Ovary (tissue), 9 donors: Measurements from ENCODE around the gene CACFD1. TPM values are rescaled to one million over a fixed set of nuclear protein-coding genes. Genes with fewer than 3 reads are reported as not detected.

Experiments used
- DNase-seq, 5 donors: peaks; one replicate each; pipeline ENCODE4 v3.0.0-alpha.2; 2019 to 2020
- H3K27ac ChIP-seq, 2 donors: fragments of 200-600 bp; one replicate each; pipeline versions ENCODE4 v1.5.1 to v1.8.0; 2019 to 2022
- H3K27me3 ChIP-seq: fragments of 200-600 bp; one replicate; pipeline ENCODE4 v1.8.0; 2022
- H3K36me3 ChIP-seq: fragments of 200-600 bp; sonication (generic); one replicate; pipeline ENCODE4 v1.5.1; 2019
- H3K4me1 ChIP-seq: one replicate; pipeline ENCODE4 v1.8.1; 2013; ENCODE audit warnings: mild to moderate bottlenecking, moderate library complexity; ENCODE audit not compliant: insufficient read depth
- H3K4me3 ChIP-seq: fragments of 200-600 bp; sonication (generic); one replicate; pipeline ENCODE4 v1.5.1; 2017
- H3K9me3 ChIP-seq, 2 donors: fragments of 200-600 bp in 1 of 2; sonication (generic) in 1 of 2; one replicate each; pipeline versions ENCODE4 v1.5.1 to v1.8.1; 2013 to 2019; ENCODE audit warnings: mild to moderate bottlenecking in 1 of 2, moderate library complexity in 1 of 2
- CTCF ChIP-seq, 3 donors: fragments of 450-650 bp in 2 of 3; fragments of 200-600 bp in 1 of 3; IDR thresholded peaks; one replicate each; pipeline versions ENCODE4 v1.5.1 to v1.8.0; 2016 to 2022; ENCODE audit warnings: antibody characterized with exemption in 3 of 3, mild to moderate bottlenecking in 1 of 3
- EP300 ChIP-seq: sonication (generic); formaldehyde crosslinking; IDR thresholded peaks from one replicate; pipeline ENCODE4 v1.6.1; 2017; ENCODE audit warnings: antibody characterized with exemption
- POLR2A ChIP-seq: fragments of 450-650 bp; IDR thresholded peaks from one replicate; pipeline ENCODE4 v1.6.1; 2017; ENCODE audit warnings: antibody characterized with exemption, mild to moderate bottlenecking, moderate library complexity
- WGBS, 3 donors: extraction: QIAGEN DNeasy Blood & Tissue Kit in 1 of 3; methylation state at CpG; one replicate each; pipeline versions ENCODE4 v1.1.5 to v1.1.7; 2013 to 2017; 5-methylcytosine and 5-hydroxymethylcytosine counted together
- intact Hi-C, 4 donors: fragments of 100-400 bp; cut with DNase I; formaldehyde crosslinking; loops; one replicate each; pipeline versions ENCODE4 v1.11.0 to v1.15.1; 2022 to 2023
- polyA plus RNA-seq, 2 donors: library from polyadenylated mRNA; stranded (reverse); fragments of 200-250 nt in 1 of 2; fragments of 350-450 nt in 1 of 2; fragmentation: Illumina TruSeq in 1 of 2; extraction: RNeasy Lipid Tissue Mini Kit (QIAGEN cat#74804) in 1 of 2; gene quantifications; one replicate each; pipeline ENCODE4 v1.2.3, GENCODE V29; 2013 to 2014
- total RNA-seq, 7 donors: library from RNA; depleted of rRNA in 2 of 7; stranded (reverse); fragments of >200 nt in 2 of 7; fragmentation: NEBNext Ultra II Directional in 3 of 7; extraction: Animal tissue kit (Norgen Biotek cat#: 25700) in 3 of 7; gene quantifications; one replicate each; pipeline versions ENCODE4 v1.1.0 to v1.2.4, GENCODE V29; 2016 to 2023
- donor health status: DM: no; HTN: no; CAD: no; lungs with moderate emphysema.
- donor health status: DM: no; HTN: no; CAD: no.
- donor health status: Bipolar disorder and iron deficiency.
- donor health status: DM: yes; HTN: yes; CAD: no.
- donor health status: DM: no; HTN: no; CAD: no.
- donor health status: DM: yes; HTN: yes; CAD: no.

The CACFD1 gene
- total and polyA plus RNA-seq, 9 donors, result 1.6 to 23.4 (median 16.0) TPM

GRCh38 chr9:133511607-133512006 lies 51.8 kb downstream of the CACFD1 start:
- Histone ChIP-seq H3K27me3 (no peaks in the 10 kb centered on the region), H3K36me3 (no peaks in the 10 kb centered on the region), H3K9me3 (no peaks in the 10 kb centered on the region), H3K4me1 (peaks cover 23% of the 10 kb centered on the region), H3K4me3 (no peak overlapping the region), H3K27ac (no peak overlapping the region)
- 82 to 92% (median 85%) methylated on average over 10 of the region's 10 CpGs for WGBS, 3 donors
- no peak for DNase-seq
- intact Hi-C loops, result loop anchor here in 1 of 4 donors (10.0 kb wide), 1 partner anchor 203 kb away; no protein-coding TSS in a partner anchor
- no peak for TF ChIP-seq CTCF (IDR thresholded peaks at IDR 0.05)
- TF ChIP-seq EP300, result no peak
- no peak for TF ChIP-seq POLR2A

DNA sequence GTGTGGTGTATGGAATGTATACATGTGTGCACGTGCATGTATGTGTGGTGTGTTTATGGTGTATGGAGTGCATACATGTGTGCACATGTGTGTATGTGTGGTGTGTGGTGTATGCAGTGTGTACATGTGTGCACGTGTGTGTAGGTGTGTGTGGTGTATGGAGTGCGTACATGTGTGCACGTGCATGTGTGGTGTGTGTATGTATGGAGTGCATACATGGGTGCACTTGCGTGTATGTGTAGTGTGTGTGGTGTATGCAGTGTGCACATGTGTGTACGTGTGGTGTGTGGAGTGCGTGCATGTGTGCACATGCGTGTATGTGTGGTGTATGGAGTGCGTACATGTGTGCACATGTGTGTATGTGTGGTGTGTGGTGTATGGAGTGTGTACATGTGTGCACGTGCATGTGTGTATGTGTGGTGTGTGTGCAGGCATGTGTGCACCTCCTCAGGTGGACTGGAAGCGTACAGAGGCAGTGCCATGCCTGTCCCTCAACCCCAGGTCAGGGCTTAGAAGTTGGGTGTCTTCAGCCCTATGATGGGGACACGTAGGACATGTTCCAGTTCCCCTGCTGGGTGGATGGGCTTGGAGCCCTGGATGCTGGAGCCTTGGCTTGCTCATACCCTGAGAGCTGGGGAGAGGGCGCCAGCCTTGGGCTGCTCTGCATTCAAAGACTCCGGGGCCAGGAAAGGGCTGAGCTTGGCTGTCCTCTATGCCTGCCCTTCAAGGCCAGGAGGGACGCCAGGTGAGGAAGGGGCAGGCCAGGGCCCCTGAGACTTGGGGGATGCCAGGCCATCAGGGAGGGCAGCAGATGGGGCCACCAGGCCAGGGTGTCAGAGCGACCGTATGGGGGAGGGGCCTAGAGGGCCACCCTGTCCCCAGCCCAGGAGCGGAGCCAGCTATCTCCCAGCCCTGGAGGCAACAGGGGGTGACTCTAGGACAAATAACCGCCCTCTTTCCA lies 52.8 kb downstream of the CACFD1 start:
- no peak for TF ChIP-seq CTCF (IDR thresholded peaks at IDR 0.05)
- no peak for TF ChIP-seq EP300
- no peak for TF ChIP-seq POLR2A
- DNase-seq, result peak in 1 of 5 donors; percentile 34
- Histone ChIP-seq H3K4me1 (peaks cover 19% of the 10 kb centered on the region), H3K27ac (no peak overlapping the region), H3K4me3 (no peak overlapping the region), H3K27me3 (no peaks in the 10 kb centered on the region), H3K36me3 (no peaks in the 10 kb centered on the region), H3K9me3 (no peaks in the 10 kb centered on the region)
- intact Hi-C loops, result loop anchor here in 1 of 4 donors (10.0 kb wide), 1 partner anchor 202 kb away; no protein-coding TSS in a partner anchor
- WGBS, 3 donors, result 87 to 92% (median 90%) methylated on average over 19 of the region's 19 CpGs

GRCh38 chr9:133513214-133514100 lies 53.7 kb downstream of the CACFD1 start:
- peak in 1 of 5 donors; percentile 60 for DNase-seq
- Histone ChIP-seq H3K4me1 (peaks cover 19% of the 10 kb centered on the region), H3K36me3 (no peaks in the 10 kb centered on the region), H3K27me3 (no peaks in the 10 kb centered on the region), H3K9me3 (no peaks in the 10 kb centered on the region), H3K27ac (no peak overlapping the region), H3K4me3 (no peak overlapping the region)
- TF ChIP-seq POLR2A (no peak), EP300 (no peak), CTCF (IDR thresholded peaks at IDR 0.05) (no peak)
- intact Hi-C loops, result loop anchor here in 1 of 4 donors (10.0 kb wide), 1 partner anchor 201 kb away; no protein-coding TSS in a partner anchor
- 71 to 74% (median 72%) methylated on average over 25 to 28 of the region's 28 CpGs for WGBS, 3 donors
